Fibroblast of peridontal ligament (primary cell): ENCODE results near the gene SNRPA.
A peak's percentile ranks its signal among the peaks of the same experiment; 100 is the strongest.
"Not testable (repeated sequence)": the region's sequence is repeated elsewhere in the genome, so short reads cannot be mapped to it uniquely, and the experiment has no call there.

Experiments used
- DNase-seq: peaks from one replicate; pipeline ENCODE4 v3.0.0-alpha.2; 2010; ENCODE audit errors: extremely low read depth

SNRPA gene

GRCh38 chr19:40721140-40721486, 29.9 kb upstream of the SNRPA start:
- no peak for DNase-seq

- no peak for DNase-seq
Measured at GRCh38 chr19:40721936-40722661, 28.9 kb upstream of the SNRPA start.

GRCh38 chr19:40723661-40724254, 27.2 kb upstream of the SNRPA start:
- no peak for DNase-seq

- no peak for DNase-seq
Measured at GRCh38 chr19:40724315-40724714, 26.7 kb upstream of the SNRPA start.

GRCh38 chr19:40724855-40725254, 26.1 kb upstream of the SNRPA start:
- DNase-seq = no peak

- no peak for DNase-seq
Measured at GRCh38 chr19:40726279-40726678, 24.7 kb upstream of the SNRPA start.

GRCh38 chr19:40730065-40730464, 20.9 kb upstream of the SNRPA start:
- DNase-seq = not testable (repeated sequence)

- not testable (repeated sequence) for DNase-seq
Measured at GRCh38 chr19:40732304-40732703, 18.7 kb upstream of the SNRPA start.

- no peak for DNase-seq
Measured at GRCh38 chr19:40733149-40733548, 17.9 kb upstream of the SNRPA start.

GRCh38 chr19:40735013-40735771, 15.8 kb upstream of the SNRPA start:
- DNase-seq = no peak

- DNase-seq = no peak
Measured at GRCh38 chr19:40736661-40737060, 14.3 kb upstream of the SNRPA start.

- DNase-seq = no peak
Measured at GRCh38 chr19:40737102-40737644, 13.8 kb upstream of the SNRPA start.

GRCh38 chr19:40739030-40739839, 11.8 kb upstream of the SNRPA start:
- no peak for DNase-seq

GRCh38 chr19:40739871-40740703, 10.9 kb upstream of the SNRPA start:
- no peak for DNase-seq

- DNase-seq = peak; percentile 90
Measured at GRCh38 chr19:40740747-40741146, 10.3 kb upstream of the SNRPA start.

GRCh38 chr19:40741527-40742390, 9.2 kb upstream of the SNRPA start:
- DNase-seq = no peak

- DNase-seq = no peak
Measured at GRCh38 chr19:40742477-40742876, 8.5 kb upstream of the SNRPA start.

GRCh38 chr19:40742886-40743285, 8.1 kb upstream of the SNRPA start:
- no peak for DNase-seq

- no peak for DNase-seq
Measured at GRCh38 chr19:40743926-40744325, 7.1 kb upstream of the SNRPA start.
